ENCODE data around the gene ARSG. TPM values are rescaled to one million over a fixed set of nuclear protein-coding genes. Genes with fewer than 3 reads are reported as not detected.

ARSG gene
- total RNA-seq, 2 experiments from 2014 or later: 9.1 to 10.7 TPM

DNA sequence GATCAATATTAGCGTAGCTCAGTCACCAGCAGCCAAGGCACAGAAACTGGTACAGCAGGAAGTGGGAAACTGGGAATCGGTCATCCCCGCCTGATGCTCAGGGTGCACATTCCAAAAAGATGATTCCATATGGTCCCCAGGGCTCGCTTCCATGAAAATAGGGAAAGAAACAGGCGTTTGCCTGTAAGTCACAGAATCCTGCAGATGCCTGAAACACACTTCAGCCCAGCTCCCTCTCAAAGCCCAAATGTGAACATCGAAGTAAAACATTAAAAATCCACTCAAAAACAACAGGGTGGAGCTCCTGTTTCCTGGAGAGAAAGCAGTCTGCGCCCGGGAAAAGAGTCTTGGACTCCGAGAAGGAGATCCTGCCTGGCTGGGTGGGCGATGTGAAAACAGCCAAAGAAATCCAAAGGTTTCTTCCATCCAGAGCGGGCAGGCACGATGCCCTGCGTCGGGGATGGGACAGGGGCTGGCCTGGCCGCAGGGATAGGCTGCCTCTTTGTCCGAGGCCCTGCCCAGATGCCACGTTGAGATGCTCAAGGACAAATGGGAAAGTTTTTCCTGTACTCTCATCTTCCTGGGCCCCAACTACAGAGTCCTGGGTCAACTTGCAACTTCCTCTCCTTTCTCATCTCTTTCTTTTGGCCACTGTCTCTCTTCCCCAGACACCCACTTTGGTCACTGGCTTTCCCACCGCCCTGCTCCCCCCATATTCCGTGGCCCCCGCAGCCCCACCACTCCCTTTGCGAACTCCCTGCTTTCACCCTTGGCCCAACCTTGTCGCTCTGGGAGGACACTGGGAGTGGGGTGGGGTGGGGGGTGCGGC lies 165.3 kb downstream of the ARSG start:
- H3K36me3 Mint-ChIP-seq (ENCODE audit: low read depth): peaks cover 25% of the 10 kb centered on the region
- H3K27me3 Mint-ChIP-seq (ENCODE audit: low read depth): no peaks in the 10 kb centered on the region
- peak overlapping the region; percentile 95 for H3K4me3 Mint-ChIP-seq
- DNase-seq: no peak
- no peak for ATAC-seq
- no peaks in the 10 kb centered on the region for H3K9me3 Mint-ChIP-seq (ENCODE audit: insufficient read depth)
- peak overlapping the region; percentile 88 for H3K27ac Mint-ChIP-seq
- POLR2A ChIA-PET: interaction anchor here (0.6 to 2.5 kb wide), 10 partner anchors 15 to 421 kb away, joined by 3 to 23 read pairs (median 4); partner anchors contain the start of genes ARSG, KPNA2 and SLC16A6
- H3K4me1 Mint-ChIP-seq (ENCODE audit: low read depth): peaks cover 72% of the 10 kb centered on the region
- CTCF ChIA-PET: interaction anchor here (0.9 to 13.4 kb wide), 10 partner anchors 10 to 284 kb away, joined by 4 to 270 read pairs (median 10); no protein-coding TSS in a partner anchor

DNA sequence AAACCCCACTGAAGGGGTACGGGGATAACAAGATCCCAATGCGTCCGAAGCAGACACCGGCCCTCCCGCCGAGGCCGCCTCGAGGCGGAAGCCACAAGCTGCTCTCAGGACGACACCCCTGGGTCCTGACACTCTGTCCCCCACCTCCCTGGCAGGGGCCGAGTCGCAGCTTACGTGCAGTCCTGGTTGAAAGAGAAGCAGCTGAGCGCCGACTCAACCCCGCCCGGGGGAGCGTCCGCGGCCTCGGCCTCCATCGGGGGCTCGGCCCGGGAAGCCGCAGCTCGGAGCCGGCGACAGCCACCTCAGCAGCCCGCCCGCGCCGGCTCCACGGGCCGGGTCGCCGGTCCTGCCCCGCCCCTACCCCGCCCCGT lies 165.9 kb downstream of the ARSG start, which contains the start of gene WIPI1:
Gene WIPI1, minus strand, starts transcription at position 329 of the 371 bp plus-strand sequence. Its CDS starts 75 bp downstream, at position 254.
- peak; percentile 63 for DNase-seq
- H3K4me3 Mint-ChIP-seq: peak within 1 kb of the TSS; percentile 95
- H3K27me3 Mint-ChIP-seq (ENCODE audit: low read depth): no peaks in the 10 kb centered on the region
- no peaks in the 10 kb centered on the region for H3K9me3 Mint-ChIP-seq (ENCODE audit: insufficient read depth)
- CTCF ChIA-PET: interaction anchor here (0.9 to 13.4 kb wide), 12 partner anchors 10 to 399 kb away, joined by 3 to 270 read pairs (median 7); partner anchors contain the start of genes ARSG and SLC16A6
- POLR2A ChIA-PET: interaction anchor here (0.7 to 2.5 kb wide), 11 partner anchors 16 to 421 kb away, joined by 3 to 23 read pairs (median 6); partner anchors contain the start of genes AMZ2, ARSG, KPNA2 and PRKAR1A
- peak within 1 kb of the TSS; percentile 88 for H3K27ac Mint-ChIP-seq
- peaks cover 78% of the 10 kb centered on the region for H3K4me1 Mint-ChIP-seq (ENCODE audit: low read depth)
- H3K36me3 Mint-ChIP-seq (ENCODE audit: low read depth): peaks cover 22% of the 10 kb centered on the region
- ATAC-seq: peak; percentile 44

DNA sequence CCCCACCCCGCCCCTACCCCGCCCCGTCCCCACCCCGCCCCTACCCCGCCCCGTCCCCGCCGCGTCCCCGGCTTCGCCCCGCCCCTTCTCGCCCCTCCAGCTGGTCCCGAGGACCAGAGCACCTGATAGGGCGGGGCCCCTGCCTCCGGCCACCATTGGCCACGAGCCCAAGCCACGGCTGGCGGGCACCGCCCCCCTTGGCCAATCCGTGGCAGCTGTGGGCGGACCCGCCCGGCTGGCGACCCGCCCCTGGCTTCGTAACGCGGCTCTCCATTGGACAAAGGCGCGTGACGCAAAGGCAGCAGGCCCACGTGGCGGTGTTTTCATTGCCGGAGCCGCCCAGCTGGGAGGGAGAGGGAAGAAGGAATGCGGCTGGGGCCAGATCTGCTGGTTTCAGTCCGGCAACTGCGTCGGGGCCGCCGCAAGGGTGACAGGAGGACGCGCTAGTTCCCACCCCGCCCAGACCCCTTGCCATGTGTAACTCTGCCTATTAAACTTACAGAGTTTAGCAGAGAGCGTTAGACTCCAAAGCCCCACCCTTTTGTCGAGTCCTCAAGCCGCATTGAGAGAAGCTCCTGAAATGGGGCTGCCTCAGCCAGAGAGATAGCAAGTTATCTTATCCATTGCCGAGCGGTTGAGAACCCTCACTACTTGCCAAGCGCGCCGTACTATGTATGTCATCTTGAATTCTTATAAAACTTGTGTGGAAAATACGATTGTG lies 166.4 kb downstream of the ARSG start:
- Mint-ChIP-seq H3K4me3 (peak overlapping the region; percentile 77), H3K36me3 (ENCODE audit: low read depth) (peaks cover 20% of the 10 kb centered on the region), H3K9me3 (ENCODE audit: insufficient read depth) (no peaks in the 10 kb centered on the region), H3K27me3 (ENCODE audit: low read depth) (no peaks in the 10 kb centered on the region), H3K4me1 (ENCODE audit: low read depth) (peaks cover 82% of the 10 kb centered on the region), H3K27ac (peak overlapping the region; percentile 88)
- CTCF ChIA-PET: interaction anchor here (0.9 to 13.4 kb wide), 15 partner anchors 9 to 400 kb away, joined by 3 to 270 read pairs (median 8); partner anchors contain the start of genes ARSG and SLC16A6
- DNase-seq (peak; percentile 98), ATAC-seq (peak; percentile 95)
- POLR2A ChIA-PET: interaction anchor here (0.8 to 2.5 kb wide), 13 partner anchors 13 to 422 kb away, joined by 3 to 23 read pairs (median 6); partner anchors contain the start of genes AMZ2, ARSG, KPNA2 and PRKAR1A

DNA sequence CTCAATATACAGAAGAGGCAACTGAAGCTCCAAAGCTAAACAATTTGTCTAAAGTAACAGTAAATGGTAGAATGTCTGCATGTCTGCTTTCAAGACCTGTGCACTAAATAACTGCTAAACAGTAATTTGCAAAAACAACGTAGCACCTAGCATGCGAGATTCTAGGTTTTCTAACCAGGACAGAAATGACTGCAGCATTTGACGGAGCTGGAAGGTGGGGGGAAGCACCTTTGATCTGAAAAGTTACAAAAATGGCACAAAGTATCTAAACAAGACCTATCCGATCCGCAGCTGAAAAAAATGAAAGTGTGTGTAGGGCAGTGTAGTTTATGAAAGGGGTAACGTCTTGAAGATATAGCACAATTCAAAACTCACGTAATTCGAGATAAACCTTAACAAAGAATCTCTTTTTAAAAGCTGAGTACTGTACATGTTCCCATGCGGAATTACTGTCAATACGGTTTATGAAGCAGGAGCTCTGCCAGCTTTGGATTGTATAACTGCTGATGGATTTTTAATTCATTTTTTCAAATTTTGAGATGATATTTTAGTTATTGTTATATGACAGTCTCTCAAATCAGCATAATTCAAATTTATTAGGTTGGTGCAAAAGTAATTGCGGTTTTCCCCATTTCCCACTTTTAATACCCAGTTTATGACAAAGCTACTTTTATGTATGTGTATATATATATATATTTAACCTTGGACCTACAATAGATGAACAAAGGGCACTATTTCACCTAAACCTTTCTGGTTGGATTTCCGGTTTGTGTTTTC lies 167.2 kb downstream of the ARSG start:
- Mint-ChIP-seq H3K27ac (peak overlapping the region; percentile 88), H3K4me1 (ENCODE audit: low read depth) (peaks cover 86% of the 10 kb centered on the region), H3K27me3 (ENCODE audit: low read depth) (no peaks in the 10 kb centered on the region), H3K4me3 (peak overlapping the region; percentile 77), H3K36me3 (ENCODE audit: low read depth) (peaks cover 16% of the 10 kb centered on the region), H3K9me3 (ENCODE audit: insufficient read depth) (no peaks in the 10 kb centered on the region)
- DNase-seq: no peak
- POLR2A ChIA-PET: interaction anchor here (0.8 to 2.8 kb wide), 14 partner anchors 14 to 423 kb away, joined by 3 to 23 read pairs (median 6); partner anchors contain the start of genes AMZ2, ARSG, KPNA2 and PRKAR1A
- no peak for ATAC-seq
- CTCF ChIA-PET: interaction anchor here (0.6 to 13.4 kb wide), 22 partner anchors 8 to 496 kb away, joined by 3 to 270 read pairs (median 4); partner anchors contain the start of genes ARSG and SLC16A6

DNA sequence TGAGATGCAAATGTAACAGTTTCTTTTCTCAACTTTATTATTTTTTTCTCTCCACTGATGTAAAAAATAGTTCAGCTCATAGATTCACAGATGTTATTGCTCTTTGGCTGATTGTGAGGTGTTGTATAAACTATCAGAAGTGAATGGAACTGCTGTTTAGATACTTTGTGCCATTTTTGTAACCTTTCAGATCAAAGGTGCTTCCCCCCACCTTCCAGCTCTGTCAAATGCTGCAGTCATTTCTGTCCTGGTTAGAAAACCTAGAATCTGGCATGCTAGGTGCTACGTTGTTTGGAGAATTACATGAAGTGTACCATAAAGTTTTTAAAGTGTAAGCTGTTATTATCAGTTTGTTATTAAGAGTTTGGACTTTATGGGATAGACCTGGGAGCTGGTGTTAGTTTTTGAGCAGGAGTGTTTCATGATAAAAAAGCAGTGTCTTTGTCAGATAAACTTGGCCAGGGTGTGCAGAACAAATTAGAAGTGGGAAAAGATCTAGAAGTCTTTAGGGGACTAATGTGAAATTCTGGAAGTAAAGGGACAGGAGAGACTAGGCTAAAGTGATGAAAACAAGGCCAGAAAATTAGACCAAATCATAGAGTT lies 167.8 kb downstream of the ARSG start:
- POLR2A ChIA-PET: interaction anchor here (0.8 to 3.9 kb wide), 8 partner anchors 21 to 424 kb away, joined by 3 to 31 read pairs (median 12); partner anchors contain the start of genes AMZ2, ARSG, KPNA2 and SLC16A6

DNA sequence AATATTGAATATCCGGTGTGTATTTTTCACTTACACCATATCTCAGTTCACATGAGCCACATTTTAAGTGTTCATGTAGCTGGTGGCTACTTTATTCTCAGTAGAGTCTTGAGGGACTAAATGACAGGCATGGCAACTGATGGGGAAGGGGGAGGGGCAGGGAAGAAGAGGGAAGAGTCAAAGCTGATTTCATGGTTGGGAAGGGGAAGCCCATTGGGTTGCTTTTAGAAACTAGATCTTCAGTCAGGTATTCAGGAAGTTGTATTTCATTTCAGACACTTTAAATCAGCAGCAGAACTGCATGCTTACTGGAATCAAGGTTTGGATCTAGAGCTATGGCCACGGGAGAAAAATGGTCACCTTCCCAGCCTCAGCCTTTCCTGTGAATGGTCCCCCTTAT lies 168.9 kb downstream of the ARSG start:
- H3K9me3 Mint-ChIP-seq (ENCODE audit: insufficient read depth): no peaks in the 10 kb centered on the region
- H3K4me3 Mint-ChIP-seq: peak overlapping the region; percentile 74
- POLR2A ChIA-PET: interaction anchor here (0.6 to 3.9 kb wide), 13 partner anchors 14 to 275 kb away, joined by 3 to 31 read pairs (median 4); partner anchors contain the start of genes AMZ2, ARSG and SLC16A6
- H3K36me3 Mint-ChIP-seq (ENCODE audit: low read depth): peaks cover 4% of the 10 kb centered on the region
- no peak for ATAC-seq
- CTCF ChIA-PET: interaction anchor here (0.6 to 13.4 kb wide), 19 partner anchors 10 to 634 kb away, joined by 3 to 270 read pairs (median 4); partner anchors contain the start of gene AMZ2
- DNase-seq: no peak
- H3K4me1 Mint-ChIP-seq (ENCODE audit: low read depth): peaks cover 72% of the 10 kb centered on the region
- peak overlapping the region; percentile 91 for H3K27ac Mint-ChIP-seq
- H3K27me3 Mint-ChIP-seq (ENCODE audit: low read depth): no peaks in the 10 kb centered on the region

More for the DNA sequence above, 167.8 kb downstream of the ARSG start:
- Mint-ChIP-seq H3K9me3 (ENCODE audit: insufficient read depth) (no peaks in the 10 kb centered on the region), H3K4me1 (ENCODE audit: low read depth) (peaks cover 81% of the 10 kb centered on the region), H3K4me3 (peak overlapping the region; percentile 32), H3K27ac (peak overlapping the region; percentile 83), H3K36me3 (ENCODE audit: low read depth) (peaks cover 11% of the 10 kb centered on the region), H3K27me3 (ENCODE audit: low read depth) (no peaks in the 10 kb centered on the region)
- DNase-seq (no peak), ATAC-seq (no peak)
- CTCF ChIA-PET: interaction anchor here (0.6 to 13.4 kb wide), 18 partner anchors 8 to 496 kb away, joined by 3 to 270 read pairs (median 5); no protein-coding TSS in a partner anchor

DNA sequence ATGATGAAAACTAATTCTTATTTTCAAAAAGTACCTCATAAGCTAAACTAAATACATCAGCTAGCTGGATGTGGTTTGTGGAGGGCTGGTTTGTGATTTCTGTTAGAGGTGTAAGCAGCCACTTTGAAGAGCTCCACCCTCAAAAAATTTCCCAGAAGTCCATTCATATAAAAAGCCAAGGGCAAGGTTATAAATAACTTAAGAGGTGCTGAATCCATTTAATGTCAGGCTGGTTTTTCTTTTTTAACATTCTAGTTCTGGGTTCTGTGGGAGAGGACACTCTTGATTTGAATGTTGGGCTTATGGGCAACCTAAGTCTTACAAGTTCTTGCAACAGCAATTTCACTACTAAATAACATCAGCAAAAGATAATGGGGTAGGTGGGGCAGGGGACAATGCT lies 169.4 kb downstream of the ARSG start:
- Mint-ChIP-seq H3K4me3 (peak overlapping the region; percentile 74), H3K27me3 (ENCODE audit: low read depth) (no peaks in the 10 kb centered on the region), H3K36me3 (ENCODE audit: low read depth) (peaks cover 4% of the 10 kb centered on the region), H3K9me3 (ENCODE audit: insufficient read depth) (no peaks in the 10 kb centered on the region), H3K27ac (peak overlapping the region; percentile 91), H3K4me1 (ENCODE audit: low read depth) (peaks cover 68% of the 10 kb centered on the region)
- POLR2A ChIA-PET: interaction anchor here (0.6 to 3.9 kb wide), 14 partner anchors 15 to 276 kb away, joined by 3 to 31 read pairs (median 4); partner anchors contain the start of genes AMZ2, ARSG and SLC16A6
- CTCF ChIA-PET: interaction anchor here (0.6 to 13.4 kb wide), 18 partner anchors 11 to 745 kb away, joined by 3 to 270 read pairs (median 4); partner anchors contain the start of gene AMZ2
- DNase-seq (peak; percentile 77), ATAC-seq (no peak)

DNA sequence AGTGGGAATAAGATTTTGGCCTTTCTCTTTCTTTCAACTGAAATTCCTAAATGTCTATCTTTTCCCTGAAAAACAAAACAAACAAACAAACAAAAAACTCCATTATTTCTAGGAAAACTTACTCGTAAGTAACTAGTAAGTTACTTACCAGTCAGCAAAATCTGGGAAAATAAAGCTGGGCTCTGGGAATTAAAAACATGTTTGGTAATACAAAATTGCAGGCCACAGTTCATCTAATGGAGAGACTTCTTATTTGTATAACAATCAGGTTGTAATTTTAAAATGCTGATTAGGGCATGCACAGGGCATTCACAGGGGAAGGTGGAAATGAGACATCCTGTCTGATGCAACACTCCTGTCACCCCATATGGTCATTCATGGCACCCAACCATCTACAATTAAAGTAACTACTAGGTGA lies 169.8 kb downstream of the ARSG start:
- peak overlapping the region; percentile 74 for H3K4me3 Mint-ChIP-seq
- DNase-seq (peak; percentile 49), ATAC-seq (no peak)
- no peaks in the 10 kb centered on the region for H3K27me3 Mint-ChIP-seq (ENCODE audit: low read depth)
- ChIA-PET POLR2A (interaction anchor here (0.7 to 3.9 kb wide), 8 partner anchors 24 to 255 kb away, joined by 3 to 31 read pairs (median 8); partner anchors contain the start of genes AMZ2, ARSG and SLC16A6), CTCF (interaction anchor here (0.6 to 13.4 kb wide), 14 partner anchors 20 to 745 kb away, joined by 3 to 270 read pairs (median 8); partner anchors contain the start of genes AMZ2, ARSG and SLC16A6)
- H3K9me3 Mint-ChIP-seq (ENCODE audit: insufficient read depth): no peaks in the 10 kb centered on the region
- H3K36me3 Mint-ChIP-seq (ENCODE audit: low read depth): peaks cover 2% of the 10 kb centered on the region
- H3K4me1 Mint-ChIP-seq (ENCODE audit: low read depth): peaks cover 68% of the 10 kb centered on the region
- H3K27ac Mint-ChIP-seq: peak overlapping the region; percentile 91

DNA sequence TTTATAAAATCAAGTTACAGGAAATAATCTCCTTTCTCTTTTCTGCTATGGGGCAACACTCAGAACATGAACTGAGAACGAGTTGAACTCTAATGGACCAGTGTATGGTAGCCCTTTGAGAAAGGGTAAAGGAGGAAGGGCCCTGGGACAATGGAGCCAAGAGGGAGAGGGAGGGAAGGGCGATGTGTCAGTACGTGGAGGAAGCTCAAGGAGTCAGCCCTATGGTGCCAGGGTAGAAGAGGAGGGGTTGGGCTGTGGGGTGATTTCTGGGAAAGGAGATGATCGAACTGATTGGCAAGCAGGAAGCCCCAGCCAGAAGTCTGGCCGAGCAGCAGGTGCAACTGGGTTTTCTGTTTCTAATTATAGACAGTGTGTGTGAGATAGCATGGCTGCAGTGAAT lies 170.3 kb downstream of the ARSG start:
- peak; percentile 76 for DNase-seq
- no peaks in the 10 kb centered on the region for H3K27me3 Mint-ChIP-seq (ENCODE audit: low read depth)
- no peaks in the 10 kb centered on the region for H3K36me3 Mint-ChIP-seq (ENCODE audit: low read depth)
- H3K9me3 Mint-ChIP-seq (ENCODE audit: insufficient read depth): no peaks in the 10 kb centered on the region
- H3K4me3 Mint-ChIP-seq: peak overlapping the region; percentile 74
- peak; percentile 9 for ATAC-seq
- ChIA-PET CTCF (interaction anchor here (1.1 to 13.4 kb wide), 16 partner anchors 21 to 498 kb away, joined by 3 to 270 read pairs (median 6); partner anchors contain the start of genes AMZ2, ARSG and SLC16A6), POLR2A (interaction anchor here (1.9 to 3.9 kb wide), 4 partner anchors 24 to 214 kb away, joined by 4 to 31 read pairs (median 16); partner anchors contain the start of genes AMZ2, ARSG and SLC16A6)
- peaks cover 63% of the 10 kb centered on the region for H3K4me1 Mint-ChIP-seq (ENCODE audit: low read depth)
- peak overlapping the region; percentile 91 for H3K27ac Mint-ChIP-seq

All from activated CD8-positive, alpha-beta T cell treated with anti-CD3 and anti-CD28 coated beads, Interleukin-2, amount 10 ng/mL, durations not matched to agents 7 days and 5 days (primary cell).